ENCODE data around the gene INTS1.

GRCh38 chr7:1481300-1481699 lies 22.9 kb downstream of the INTS1 start:
- TF ChIP-seq GATA2 (IDR thresholded peaks at IDR 0.05; ENCODE audit: low read depth, low read length) = no peak
- no peak for TF ChIP-seq GATA3 (IDR thresholded peaks at IDR 0.05; ENCODE audit: low read depth, low read length)
